SK-N-SH treated with all-trans-retinoic acid at 6 μM for 48 hours (cell line): Measurements from ENCODE around the gene B3GNT9.

ENCODE experiments used
- RARB ChIP-seq: fragments of 250-450 bp; sonication (Bioruptor Pico); IDR thresholded peaks from 2 replicates; pipeline ENCODE4 v1.8.0; 2021; ENCODE audit warnings: mild to moderate bottlenecking, moderate library complexity
- SNAI2 ChIP-seq: fragments of 250-450 bp; sonication (Bioruptor Pico); IDR thresholded peaks from 2 replicates; pipeline ENCODE4 v1.5.0; 2020; ENCODE audit warnings: mild to moderate bottlenecking, moderate library complexity
- ZFP30 ChIP-seq: fragments of 450-650 bp; formaldehyde crosslinking; IDR thresholded peaks from 2 replicates; pipeline ENCODE4 v1.5.0; 2022; ENCODE audit warnings: mild to moderate bottlenecking, moderate library complexity

GRCh38 chr16:67190448-67191399 lies 39.9 kb upstream of the B3GNT9 start:
- TF ChIP-seq RARB (CRISPR knock-in tag), result no peak
- no peak for TF ChIP-seq SNAI2 (CRISPR knock-in tag)
- TF ChIP-seq ZFP30, result no peak
